ENCODE data around the gene NCAPG2.
"Not testable (repeated sequence)": the region's sequence is repeated elsewhere in the genome, so short reads cannot be mapped to it uniquely, and the experiment has no call there.

NCAPG2 gene

GRCh38 chr7:158666966-158667678 is 37.5 kb downstream of the NCAPG2 start:
- DNase-seq (ENCODE audit: low spot score): not testable (repeated sequence)

GRCh38 chr7:158666401-158666800 is 38.2 kb downstream of the NCAPG2 start:
- DNase-seq (ENCODE audit: low spot score): no peak

- DNase-seq (ENCODE audit: low spot score): no peak
Measured at GRCh38 chr7:158664406-158664805, 40.2 kb downstream of the NCAPG2 start.

DNA sequence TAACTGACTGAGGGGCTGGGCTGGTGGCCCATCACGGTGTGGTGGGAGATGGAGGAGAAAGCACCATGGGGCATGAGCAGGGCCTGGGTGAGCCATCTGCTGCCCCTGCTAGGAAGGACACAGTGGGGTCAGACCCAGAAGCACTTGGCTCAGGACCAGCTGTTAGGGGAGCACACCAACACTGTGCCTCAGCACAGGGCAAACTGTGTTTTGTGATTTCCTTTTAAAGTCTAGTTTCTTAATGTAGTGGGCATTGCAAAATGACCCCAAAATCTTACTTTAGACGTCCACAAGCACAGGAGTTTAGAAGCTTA is 41.2 kb downstream of the NCAPG2 start:
- DNase-seq (ENCODE audit: low spot score): no peak

DNA sequence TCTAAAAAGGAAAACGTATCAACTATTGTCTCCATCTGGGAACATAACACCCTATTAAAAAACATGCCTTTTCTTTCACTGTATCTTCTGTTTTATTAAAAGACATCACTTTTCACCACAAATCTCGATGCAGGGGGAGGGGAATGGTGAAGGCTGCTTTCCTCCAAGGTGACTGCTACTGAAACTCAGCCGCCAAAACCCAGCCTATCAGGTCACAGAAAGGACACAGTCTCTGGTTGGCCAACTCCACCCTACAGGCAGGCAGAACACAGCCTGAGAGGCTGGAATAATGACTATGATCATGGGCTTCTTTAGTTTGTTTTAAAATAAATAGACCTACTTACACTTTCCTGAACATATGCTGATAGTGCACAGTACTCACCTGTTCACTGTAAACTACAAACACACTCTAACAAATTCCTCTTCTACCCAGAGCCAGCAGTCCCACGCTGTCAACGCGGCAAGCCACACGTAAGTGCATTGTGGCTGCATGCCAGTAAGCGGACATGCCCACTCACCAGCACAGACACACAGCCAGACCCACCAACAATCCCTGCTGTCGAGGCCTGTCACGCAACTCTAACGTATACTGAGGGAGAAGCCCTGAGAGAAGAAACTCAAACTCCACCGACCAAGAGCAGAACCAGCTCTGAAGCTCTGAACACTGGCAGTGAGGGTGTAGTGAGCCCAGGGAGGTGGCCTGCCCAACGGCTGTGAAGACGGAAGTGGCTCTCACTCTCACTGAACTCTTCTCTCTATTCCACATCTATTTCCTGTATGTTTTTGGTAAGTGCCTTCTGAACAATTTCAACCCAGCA is 41.8 kb downstream of the NCAPG2 start:
- no peak for DNase-seq (ENCODE audit: low spot score)

DNA sequence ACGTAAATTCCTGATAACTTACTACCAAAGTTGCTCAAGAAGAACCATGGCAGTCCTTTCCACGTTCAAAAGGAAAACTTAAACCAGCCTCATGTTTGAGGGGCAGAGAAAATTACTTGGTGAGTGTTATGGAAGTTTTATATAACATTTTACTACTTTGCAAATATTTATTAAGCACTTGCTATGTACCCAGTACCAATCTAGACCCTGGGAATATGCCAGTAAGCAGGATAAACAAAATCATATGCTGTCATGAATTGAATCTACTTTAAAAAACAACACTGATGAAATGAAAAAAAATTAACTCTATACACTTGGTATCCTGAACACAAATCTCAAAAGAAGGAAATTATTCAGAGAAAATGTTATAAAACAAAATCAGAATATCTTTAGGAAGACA is 46.1 kb downstream of the NCAPG2 start:
- no peak for DNase-seq (ENCODE audit: low spot score)

GRCh38 chr7:158657189-158657746 is 47.3 kb downstream of the NCAPG2 start:
- DNase-seq (ENCODE audit: low spot score): no peak

DNA sequence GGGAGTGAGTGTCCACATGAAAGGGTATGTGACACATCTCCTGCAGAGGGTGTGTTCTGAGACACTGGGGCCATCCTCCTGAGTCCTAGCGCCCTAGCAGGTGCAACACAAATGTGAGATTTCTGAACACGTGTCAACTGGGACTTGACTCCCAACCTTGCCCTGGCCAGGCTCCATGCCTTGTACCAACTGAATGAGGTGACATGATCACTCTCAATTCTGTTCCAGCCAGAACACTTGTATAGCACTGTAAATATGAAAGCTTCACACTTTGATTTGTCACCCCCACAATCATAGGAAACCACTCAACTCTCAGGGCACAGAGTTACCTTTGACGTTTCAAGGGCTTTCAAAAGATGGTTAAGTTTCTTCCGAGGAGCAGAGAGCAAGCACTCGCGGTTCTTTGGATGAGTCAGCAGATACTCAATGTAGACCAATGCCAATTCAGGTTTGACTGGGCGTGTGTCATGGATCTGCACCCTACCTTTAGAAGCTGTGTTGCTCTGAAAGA is 48.6 kb downstream of the NCAPG2 start:
- DNase-seq (ENCODE audit: low spot score): no peak

DNA sequence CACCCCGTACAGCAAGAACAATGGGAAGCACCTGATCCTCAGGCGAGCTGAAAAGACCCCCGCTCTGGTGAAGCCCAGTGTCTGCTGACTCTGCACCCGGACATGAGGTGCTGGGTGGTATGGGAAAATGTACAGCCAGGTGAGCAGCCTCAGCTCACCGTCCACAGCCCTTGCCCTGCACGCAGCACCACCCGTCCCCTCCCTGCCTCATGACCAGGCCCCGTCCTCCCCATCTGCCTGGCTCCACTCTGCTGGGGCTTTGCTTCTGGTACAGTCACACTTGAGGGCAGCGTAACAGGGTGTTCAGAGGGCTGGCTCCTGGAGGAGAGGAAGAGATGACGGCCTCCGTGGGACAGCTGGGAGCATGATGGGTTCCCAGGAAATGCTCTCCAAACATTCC is 49.1 kb downstream of the NCAPG2 start:
- DNase-seq (ENCODE audit: low spot score): no peak

DNA sequence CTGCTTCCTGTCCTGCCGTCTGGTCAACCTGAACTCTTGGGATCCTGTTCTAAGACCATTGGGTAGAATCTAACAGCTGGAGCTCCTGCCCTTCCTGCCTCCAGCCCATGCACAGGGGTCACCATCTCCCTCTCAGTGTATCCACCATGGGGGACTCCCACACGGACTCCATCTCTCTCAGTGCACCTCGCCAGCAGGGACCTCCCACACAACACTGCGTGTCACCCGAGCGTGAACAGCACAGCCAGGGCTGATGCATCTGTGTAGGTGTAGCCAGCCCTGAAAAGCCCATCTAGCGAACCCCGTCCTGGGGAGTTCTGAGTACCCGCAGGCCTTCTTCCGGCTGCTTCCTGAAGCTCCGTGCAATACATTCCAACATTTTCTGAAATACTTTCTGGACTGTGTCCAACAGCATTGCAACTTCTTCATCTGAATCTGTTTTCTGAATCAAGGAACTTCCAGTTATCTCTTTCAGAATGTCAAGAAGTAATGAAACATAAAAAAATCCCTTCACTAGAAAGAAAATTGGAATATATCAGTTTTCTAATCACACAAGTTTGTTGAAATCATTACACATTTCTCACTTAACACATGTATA is 52.5 kb downstream of the NCAPG2 start:
- DNase-seq (ENCODE audit: low spot score): no peak

DNA sequence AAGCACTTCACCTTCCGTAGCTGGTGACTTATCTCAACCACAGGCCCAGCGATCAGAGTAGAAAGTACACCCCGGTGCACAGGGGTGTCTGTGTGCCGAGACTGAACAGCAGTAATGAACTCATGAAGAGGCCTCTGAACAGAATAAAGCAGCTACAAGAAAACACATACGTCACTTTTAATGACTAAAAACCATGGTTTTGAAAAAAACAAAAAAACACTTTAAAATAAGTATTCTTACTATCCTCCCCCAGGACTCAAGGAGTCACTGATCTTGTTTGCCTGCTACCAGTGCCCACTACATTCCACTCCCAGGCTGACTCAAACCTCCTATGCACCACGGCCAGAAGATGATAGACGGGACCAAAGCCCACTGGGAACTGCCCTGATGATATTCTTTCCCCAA is 53.8 kb downstream of the NCAPG2 start:
- DNase-seq (ENCODE audit: low spot score): peak; percentile 92

- DNase-seq (ENCODE audit: low spot score): peak; percentile 80
Measured at GRCh38 chr7:158649279-158649678, 55.3 kb downstream of the NCAPG2 start.

- DNase-seq (ENCODE audit: low spot score): no peak
Measured at GRCh38 chr7:158648787-158649186, 55.8 kb downstream of the NCAPG2 start.

GRCh38 chr7:158648168-158648567 is 56.4 kb downstream of the NCAPG2 start:
- no peak for DNase-seq (ENCODE audit: low spot score)

GRCh38 chr7:158647475-158647792 is 57.2 kb downstream of the NCAPG2 start:
- no peak for DNase-seq (ENCODE audit: low spot score)

GRCh38 chr7:158646766-158647474 is 57.7 kb downstream of the NCAPG2 start:
- no peak for DNase-seq (ENCODE audit: low spot score)

DNA sequence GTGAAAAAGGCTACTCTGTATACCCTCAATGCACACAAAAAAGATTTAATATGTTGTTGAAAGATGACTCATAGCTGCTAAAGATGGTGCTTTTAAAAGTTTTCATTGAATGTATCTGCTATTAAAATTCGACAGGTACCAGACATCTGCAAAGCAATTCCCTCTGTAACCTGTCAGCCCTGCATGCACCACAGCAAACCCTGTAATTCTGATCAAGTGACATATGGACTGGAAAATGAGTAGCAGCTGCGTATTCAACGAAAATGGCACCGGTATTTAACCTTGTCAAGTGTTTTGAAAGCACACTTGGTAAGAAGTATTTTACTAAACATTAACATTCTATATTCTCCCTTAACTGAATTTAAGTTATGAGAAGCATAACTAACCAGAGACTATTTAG is 58.8 kb downstream of the NCAPG2 start:
- no peak for DNase-seq (ENCODE audit: low spot score)

- no peak for DNase-seq (ENCODE audit: low spot score)
Measured at GRCh38 chr7:158642149-158642548, 62.5 kb downstream of the NCAPG2 start.

DNA sequence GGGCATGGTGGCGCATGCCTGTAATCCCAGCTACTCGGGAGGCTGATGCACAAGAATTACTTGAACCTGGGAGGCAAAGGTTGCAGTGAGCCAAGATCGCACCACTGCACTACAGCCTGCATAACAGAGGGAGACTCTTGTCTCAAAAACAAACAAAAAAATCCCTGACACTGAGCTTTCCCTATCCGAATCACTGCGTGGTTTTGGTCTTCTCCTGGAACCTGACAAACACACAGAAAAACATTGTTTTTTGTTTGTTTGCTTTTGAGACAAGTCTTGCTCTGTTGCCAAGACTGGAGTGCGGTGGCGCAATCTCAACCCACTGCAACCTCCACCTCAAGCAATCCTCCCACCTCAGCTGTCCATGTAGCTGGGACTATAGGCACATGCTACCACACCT is 66.6 kb downstream of the NCAPG2 start:
- no peak for DNase-seq (ENCODE audit: low spot score)

- no peak for DNase-seq (ENCODE audit: low spot score)
Measured at GRCh38 chr7:158633055-158633956, 71.3 kb downstream of the NCAPG2 start.

DNA sequence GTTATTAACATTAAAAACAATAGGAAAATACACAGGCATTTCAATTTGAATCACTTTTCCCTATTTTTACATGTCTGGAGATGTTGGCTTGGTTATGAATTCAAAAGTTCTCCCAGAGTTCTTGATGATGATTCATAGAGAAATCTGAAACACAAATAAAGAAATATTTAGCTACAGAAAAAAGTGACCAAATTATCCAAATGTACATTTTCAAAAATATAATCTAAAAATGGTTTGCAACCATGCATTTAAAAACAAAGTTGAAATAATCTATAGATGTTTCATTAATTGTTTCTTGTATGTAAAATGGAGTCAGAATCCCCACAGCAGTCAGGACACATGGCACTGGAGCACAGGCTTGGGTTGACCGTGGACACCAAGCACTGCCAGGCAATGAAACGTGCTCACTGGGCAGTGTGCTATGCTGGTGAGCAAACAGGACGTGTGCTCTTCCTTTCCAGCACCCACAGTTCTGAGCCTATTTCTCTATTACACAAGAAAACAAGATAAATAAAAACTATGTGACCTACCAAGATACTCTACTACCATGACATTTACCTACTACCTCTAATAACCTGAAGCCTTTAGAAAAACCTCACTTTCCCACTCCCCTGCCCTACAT is 72.9 kb downstream of the NCAPG2 start:
- DNase-seq (ENCODE audit: low spot score): peak; percentile 38

Measured in hepatic stellate cell (primary cell).